H9 (cell line): ENCODE results near the gene ANP32D. TPM values are rescaled to one million over a fixed set of nuclear protein-coding genes. Genes with fewer than 3 reads are reported as not detected.

Experiments
- DNase-seq: peaks from one replicate; pipeline ENCODE4 v3.0.0-alpha.2; 2017
- H2AFZ ChIP-seq: one replicate; pipeline ENCODE4 v1.6.1; 2013; ENCODE audit warnings: mild to moderate bottlenecking, low read length, control low read depth, moderate library complexity
- H2AK5ac ChIP-seq: 2 replicates; pipeline ENCODE4 v1.6.1; 2013; ENCODE audit warnings: low read length, control low read depth, mixed read lengths; ENCODE audit not compliant: insufficient read length
- H2BK120ac ChIP-seq: one replicate; pipeline ENCODE4 v1.6.1; 2013; ENCODE audit warnings: low read depth, mild to moderate bottlenecking, low read length, control low read depth, inconsistent platforms; ENCODE audit not compliant: poor library complexity, severe bottlenecking
- H2BK12ac ChIP-seq: 2 replicates; pipeline ENCODE4 v1.6.1; 2013; ENCODE audit warnings: low read length, control low read depth, mixed read lengths, low read depth; ENCODE audit not compliant: insufficient read length
- H2BK15ac ChIP-seq: 2 replicates; pipeline ENCODE4 v1.6.1; 2013; ENCODE audit warnings: low read depth, low read length, control low read depth
- H2BK20ac ChIP-seq: one replicate; pipeline ENCODE4 v1.6.1; 2013; ENCODE audit warnings: low read depth, mild to moderate bottlenecking, low read length, control low read depth, inconsistent platforms; ENCODE audit not compliant: poor library complexity, severe bottlenecking
- H2BK5ac ChIP-seq: 2 replicates; pipeline ENCODE4 v1.6.1; 2013; ENCODE audit warnings: low read length, control low read depth, mixed read lengths; ENCODE audit not compliant: insufficient read length
- H3K14ac ChIP-seq: 2 replicates; pipeline ENCODE4 v1.6.1; 2013; ENCODE audit warnings: low read length, control low read depth; ENCODE audit not compliant: insufficient read depth
- H3K18ac ChIP-seq: 2 replicates; pipeline ENCODE4 v1.6.1; 2013; ENCODE audit warnings: low read depth, mild to moderate bottlenecking, mixed read lengths, low read length, control low read depth; ENCODE audit not compliant: insufficient read length
- H3K23ac ChIP-seq: 2 replicates; pipeline ENCODE4 v1.6.1; 2013; ENCODE audit warnings: low read length, control low read depth, mixed read lengths, low read depth; ENCODE audit not compliant: insufficient read length
- H3K23me2 ChIP-seq: 2 replicates; pipeline ENCODE4 v1.6.1; 2013; ENCODE audit warnings: low read depth, mild to moderate bottlenecking, mixed read lengths, low read length, control low read depth; ENCODE audit not compliant: insufficient read length, poor library complexity, severe bottlenecking
- H3K27ac ChIP-seq: 2 replicates; pipeline ENCODE4 v1.5.1; 2013; ENCODE audit warnings: low read length, control low read depth, mixed read lengths, low read depth; ENCODE audit not compliant: insufficient read length
- H3K27me3 ChIP-seq: 2 replicates; pipeline ENCODE4 v1.6.1; 2013; ENCODE audit warnings: low read length, control low read depth, inconsistent platforms; ENCODE audit not compliant: insufficient read depth
- H3K4ac ChIP-seq: 2 replicates; pipeline ENCODE4 v1.6.1; 2013; ENCODE audit warnings: low read depth, mild to moderate bottlenecking, control low read depth, inconsistent platforms, low read length, moderate library complexity
- H3K4me1 ChIP-seq: 2 replicates; pipeline ENCODE4 v1.6.1; 2013; ENCODE audit warnings: low read length, control low read depth, inconsistent platforms; ENCODE audit not compliant: insufficient read depth
- H3K4me2 ChIP-seq: 2 replicates; pipeline ENCODE4 v1.6.1; 2013; ENCODE audit warnings: low read length, control low read depth, mixed read lengths; ENCODE audit not compliant: insufficient read length, insufficient read depth
- H3K56ac ChIP-seq: 2 replicates; pipeline ENCODE4 v1.6.1; 2013; ENCODE audit warnings: low read depth, mild to moderate bottlenecking, mixed read lengths, low read length, control low read depth; ENCODE audit not compliant: insufficient read length
- H3K79me1 ChIP-seq: 2 replicates; pipeline ENCODE4 v1.6.1; 2013; ENCODE audit warnings: low read depth, mild to moderate bottlenecking, moderate library complexity, low read length, control low read depth, inconsistent platforms; ENCODE audit not compliant: insufficient read depth, poor library complexity, severe bottlenecking
- H3K79me2 ChIP-seq: 2 replicates; pipeline ENCODE4 v1.6.1; 2013; ENCODE audit warnings: low read length, control low read depth, inconsistent platforms; ENCODE audit not compliant: insufficient read depth
- H3K9ac ChIP-seq: 2 replicates; pipeline ENCODE4 v1.6.1; 2013; ENCODE audit warnings: low read length, control low read depth, mixed read lengths; ENCODE audit not compliant: insufficient read length; ENCODE audit errors: extremely low read depth
- H3K9me3 ChIP-seq: one replicate; pipeline ENCODE4 v1.6.1; 2013; ENCODE audit warnings: low read depth, low read length, inconsistent platforms; ENCODE audit not compliant: control insufficient read depth
- H3T11ph ChIP-seq: one replicate; pipeline ENCODE4 v1.6.1; 2013; ENCODE audit warnings: mild to moderate bottlenecking, low read length, control low read depth, inconsistent platforms
- H4K20me1 ChIP-seq: one replicate; pipeline ENCODE4 v1.6.1; 2013; ENCODE audit not compliant: control insufficient read depth, insufficient read length, insufficient read depth
- H4K5ac ChIP-seq: 2 replicates; pipeline ENCODE4 v1.6.1; 2013; ENCODE audit warnings: low read depth, mild to moderate bottlenecking, mixed read lengths, low read length, control low read depth; ENCODE audit not compliant: insufficient read length
- H4K8ac ChIP-seq: replicated peaks from 2 replicates; pipeline ENCODE4 v1.6.1; 2013; ENCODE audit warnings: low read length, control low read depth, mixed read lengths, low read depth; ENCODE audit not compliant: insufficient read length
- H4K91ac ChIP-seq: 2 replicates; pipeline ENCODE4 v1.6.1; 2013; ENCODE audit warnings: low read depth, mild to moderate bottlenecking, moderate library complexity, mixed read lengths, low read length, control low read depth; ENCODE audit not compliant: insufficient read length
- H3K27ac Mint-ChIP-seq, 3 experiments: 2 replicates in 2 of 3; 3 replicates in 1 of 3; pipeline ENCODE4 v1.8.0; 2020 to 2021; ENCODE audit warnings: mixed read lengths in 3 of 3, mild to moderate bottlenecking in 1 of 3, moderate library complexity in 1 of 3
- H3K27me3 Mint-ChIP-seq: 2 replicates; pipeline ENCODE4 v1.8.0; 2021; ENCODE audit warnings: low read depth, mild to moderate bottlenecking, moderate library complexity, mixed read lengths
- H3K36me3 Mint-ChIP-seq, 3 experiments: 2 replicates in 2 of 3; 3 replicates in 1 of 3; pipeline ENCODE4 v1.8.0; 2020 to 2021; ENCODE audit warnings: low read depth in 3 of 3, mixed read lengths in 3 of 3; ENCODE audit not compliant: insufficient read depth in 1 of 3
- H3K4me1 Mint-ChIP-seq, 2 experiments: 2 replicates each; pipeline ENCODE4 v1.8.0; 2020; ENCODE audit warnings: mixed read lengths in 2 of 2
- H3K4me3 Mint-ChIP-seq, 2 experiments: 2 replicates in 1 of 2; 3 replicates in 1 of 2; pipeline ENCODE4 v1.8.0; 2020 to 2021; ENCODE audit warnings: mild to moderate bottlenecking in 2 of 2, mixed read lengths in 2 of 2, moderate library complexity in 1 of 2
- H3K9me3 Mint-ChIP-seq, 2 experiments: 2 replicates in 1 of 2; 3 replicates in 1 of 2; pipeline ENCODE4 v1.8.0; 2020; ENCODE audit warnings: mild to moderate bottlenecking in 2 of 2, mixed read lengths in 2 of 2, moderate library complexity in 1 of 2
- CTCF ChIP-seq: fragments of 200-600 bp; sonication (generic); conservative IDR thresholded peaks from 3 replicates; pipeline ENCODE4 v1.8.0; 2021; ENCODE audit warnings: antibody characterized with exemption, mild to moderate bottlenecking
- WGBS: extraction: QIAGEN DNeasy Blood & Tissue Kit; methylation state at CpG from one replicate; pipeline ENCODE4 v1.1.7; 2013; ENCODE audit warnings: missing lambda C conversion rate, low lambda C conversion rate, mixed read lengths; ENCODE audit not compliant: insufficient read length; ENCODE audit errors: extremely low coverage; 5-methylcytosine and 5-hydroxymethylcytosine counted together
- long read RNA-seq: library from polyadenylated mRNA; unstranded; transcript quantifications from one replicate; pipeline ENCODE4 v2.0.0, GENCODE V29; 2020
- total RNA-seq: library from RNA; stranded (reverse); gene quantifications from 2 replicates; pipeline ENCODE4 v1.2.1, GENCODE V29; 2021

Gene ANP32D
- total RNA-seq: not detected in 2 replicates
- long read RNA-seq: 0 reads

DNA sequence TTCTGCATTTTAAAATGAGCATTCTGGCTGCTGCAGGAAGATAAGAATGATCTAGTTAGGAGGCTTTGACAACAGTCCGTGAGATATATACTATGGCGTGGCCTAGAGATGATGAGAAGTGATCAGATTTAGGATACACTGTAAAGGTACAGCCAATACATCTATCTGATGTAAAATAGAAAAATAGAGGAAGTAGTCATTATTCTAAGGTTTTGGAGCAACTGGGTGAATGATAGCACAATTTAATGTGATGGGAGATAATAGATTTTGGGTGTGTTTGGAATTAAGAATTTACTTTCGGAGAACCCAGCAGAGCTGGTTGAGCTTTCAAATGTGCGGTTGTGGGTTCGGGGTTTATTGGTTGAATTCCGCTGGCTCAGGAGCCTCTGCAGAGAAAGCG, at the start of gene ANP32D:
ANP32D (plus strand) TSS at position 301 of the 400 bp plus-strand sequence. CDS start 106 bp downstream, outside the sequence.
- Histone ChIP-seq H2BK120ac (no peak within 1 kb of the TSS), H3K4ac (no peak within 1 kb of the TSS), H3K79me2 (no peaks in the 10 kb centered on the region), H3K4me2 (no peak within 1 kb of the TSS), H3K23me2 (no peaks in the 10 kb centered on the region), H3K56ac (no peak within 1 kb of the TSS), H3K27ac (no peak within 1 kb of the TSS), H3K14ac (no peak within 1 kb of the TSS), H2BK5ac (no peak within 1 kb of the TSS), H2BK20ac (no peak within 1 kb of the TSS), H3K9me3 (peaks cover 24% of the 10 kb centered on the region), H2BK12ac (no peak within 1 kb of the TSS), H3K79me1 (no peaks in the 10 kb centered on the region), H2AFZ (no peak within 1 kb of the TSS), H4K91ac (no peak within 1 kb of the TSS), H3K27me3 (no peaks in the 10 kb centered on the region), H2AK5ac (no peak within 1 kb of the TSS), H3K23ac (no peak within 1 kb of the TSS), H4K20me1 (no peaks in the 10 kb centered on the region), H3T11ph (no peak within 1 kb of the TSS), H3K9ac (no peak within 1 kb of the TSS), H3K4me1 (no peaks in the 10 kb centered on the region), H2BK15ac (no peak within 1 kb of the TSS), H4K8ac (no peak within 1 kb of the TSS), H4K5ac (no peak within 1 kb of the TSS), H3K18ac (no peak within 1 kb of the TSS)
- WGBS: no CpG with 5 or more reads among the region's 7 CpGs
- Mint-ChIP-seq H3K4me1 (no peaks in the 10 kb centered on the region), H3K36me3 (peaks cover 12 to 30% (median 20%) of the 10 kb centered on the region in 3 experiments), H3K27ac (no peak within 1 kb of the TSS; a peak in 1 of 7 replicates), H3K27me3 (peaks cover 14% of the 10 kb centered on the region; the same call in 1 of the 2 replicates), H3K4me3 (no peak within 1 kb of the TSS), H3K9me3 (peaks cover 65 to 84% of the 10 kb centered on the region in 2 experiments)
- no peak for TF ChIP-seq CTCF
- no peak for DNase-seq
